NCI-H345 treated with DMSO at 0.1 percent for 48 hours (cell line): Measurements from ENCODE around the gene MRPL36.

Experiments used
- DNase-seq: peaks from one replicate; lab custom pipeline; 2025; ENCODE audit not compliant: unreplicated experiment; lab: John Stamatoyannopoulos, UW

Gene MRPL36

GRCh38 chr5:1782385-1783215 is 17.0 kb downstream of the MRPL36 start:
- no peak for DNase-seq

- no peak for DNase-seq
Observed at GRCh38 chr5:1781726-1782384, 17.8 kb downstream of the MRPL36 start.

GRCh38 chr5:1781107-1781506 is 18.5 kb downstream of the MRPL36 start:
- DNase-seq, result no peak

- DNase-seq, result no peak
Observed at GRCh38 chr5:1780614-1780930, 19.1 kb downstream of the MRPL36 start.

GRCh38 chr5:1779782-1780613 is 19.6 kb downstream of the MRPL36 start:
- DNase-seq, result no peak

- DNase-seq, result no peak
Observed at GRCh38 chr5:1779021-1779680, 20.5 kb downstream of the MRPL36 start.

- no peak for DNase-seq
Observed at GRCh38 chr5:1778138-1779020, 21.3 kb downstream of the MRPL36 start.

- DNase-seq, result no peak
Observed at GRCh38 chr5:1777281-1778137, 22.1 kb downstream of the MRPL36 start.

GRCh38 chr5:1776831-1777230 is 22.8 kb downstream of the MRPL36 start:
- no peak for DNase-seq

GRCh38 chr5:1772634-1773033 is 27.0 kb downstream of the MRPL36 start:
- no peak for DNase-seq

GRCh38 chr5:1771149-1772065 is 28.2 kb downstream of the MRPL36 start:
- no peak for DNase-seq

GRCh38 chr5:1770443-1770802 is 29.2 kb downstream of the MRPL36 start:
- no peak for DNase-seq

GRCh38 chr5:1769752-1770442 is 29.7 kb downstream of the MRPL36 start:
- DNase-seq, result no peak

- no peak for DNase-seq
Observed at GRCh38 chr5:1769017-1769640, 30.5 kb downstream of the MRPL36 start.

- no peak for DNase-seq
Observed at GRCh38 chr5:1768283-1769000, 31.2 kb downstream of the MRPL36 start.

- DNase-seq, result no peak
Observed at GRCh38 chr5:1767524-1768282, 31.9 kb downstream of the MRPL36 start.
